Upper lobe of left lung (tissue), 6 donors: ENCODE results near the gene ME3. TPM values are rescaled to one million over a fixed set of nuclear protein-coding genes. Genes with fewer than 3 reads are reported as not detected.
"Not testable (repeated sequence)": the region's sequence is repeated elsewhere in the genome, so short reads cannot be mapped to it uniquely, and the experiment has no call there.

Experiments
- ATAC-seq, 2 donors: fragments of 200-7000 bp; cut with Tn5 transposase; one replicate each; pipeline ENCODE4 v1.9.1; 2022; ENCODE audit warnings: mild to moderate bottlenecking in 2 of 2, moderate library complexity in 2 of 2; ENCODE audit not compliant: low FRiP score in 2 of 2
- DNase-seq, 2 donors: peaks; one replicate each; pipeline ENCODE4 v3.0.0-alpha.2; 2019 to 2020
- H3K27ac ChIP-seq, 4 donors: fragments of 200-600 bp; sonication (generic); one replicate each; pipeline ENCODE4 v1.5.1; 2016 to 2019
- H3K27me3 ChIP-seq, 4 donors: fragments of 200-600 bp; sonication (generic); one replicate each; pipeline ENCODE4 v1.5.1; 2017 to 2019
- H3K36me3 ChIP-seq, 4 donors: fragments of 200-600 bp; sonication (generic); one replicate each; pipeline ENCODE4 v1.5.1; 2016 to 2019
- H3K4me1 ChIP-seq, 4 donors: fragments of 200-600 bp; sonication (generic); one replicate each; pipeline ENCODE4 v1.5.1; 2018 to 2019
- H3K4me3 ChIP-seq, 4 donors: fragments of 200-600 bp; sonication (generic); one replicate each; pipeline ENCODE4 v1.5.1; 2017 to 2019; ENCODE audit warnings: mild to moderate bottlenecking in 2 of 4, moderate library complexity in 1 of 4
- H3K9me3 ChIP-seq, 4 donors: fragments of 200-600 bp; sonication (generic); one replicate each; pipeline ENCODE4 v1.5.1; 2018 to 2019
- EP300 ChIP-seq, 4 donors: sonication (generic); formaldehyde crosslinking; IDR thresholded peaks; one replicate each; pipeline ENCODE4 v1.5.1; 2017; ENCODE audit warnings: antibody characterized with exemption in 4 of 4, control low read depth in 2 of 4
- POLR2A ChIP-seq, 4 donors: fragments of 450-650 bp; IDR thresholded peaks; one replicate each; pipeline ENCODE4 v1.5.1; 2016 to 2017; ENCODE audit warnings: antibody characterized with exemption in 4 of 4, mild to moderate bottlenecking in 2 of 4
- POLR2AphosphoS5 ChIP-seq, 2 donors: sonication (generic); formaldehyde crosslinking; IDR thresholded peaks; one replicate each; pipeline ENCODE4 v1.5.1; 2017; ENCODE audit warnings: antibody characterized with exemption in 2 of 2
- WGBS, 2 donors: methylation state at CpG; one replicate each; pipeline ENCODE4 v1.1.5; 2017 to 2018; 5-methylcytosine and 5-hydroxymethylcytosine counted together
- total RNA-seq, 6 donors: library from RNA; depleted of rRNA in 4 of 6; stranded (reverse); fragments of >200 nt in 4 of 6; gene quantifications; one replicate each; pipeline versions ENCODE4 v1.1.0 to v1.2.1, GENCODE V29; 2016 to 2021
- TF ChIP-seq, protein P1 (sequence below), 6 experiments: fragments of 450-650 bp in 4 of 6; fragments of 200-600 bp in 2 of 6; sonication (generic) in 2 of 6; IDR thresholded peaks; one replicate each; pipeline ENCODE4 v1.5.1; 2016 to 2019; ENCODE audit warnings: antibody characterized with exemption in 6 of 6
- donor health status: DM: no; HTN: no; CAD: no; lungs with moderate emphysema.
- donor health status: DM: no; HTN: yes; CAD: no; lungs with severe emphysema.

Gene ME3
- total RNA-seq, 6 donors from 2014 or later: 19.5 to 56.6 (median 34.7) TPM

DNA sequence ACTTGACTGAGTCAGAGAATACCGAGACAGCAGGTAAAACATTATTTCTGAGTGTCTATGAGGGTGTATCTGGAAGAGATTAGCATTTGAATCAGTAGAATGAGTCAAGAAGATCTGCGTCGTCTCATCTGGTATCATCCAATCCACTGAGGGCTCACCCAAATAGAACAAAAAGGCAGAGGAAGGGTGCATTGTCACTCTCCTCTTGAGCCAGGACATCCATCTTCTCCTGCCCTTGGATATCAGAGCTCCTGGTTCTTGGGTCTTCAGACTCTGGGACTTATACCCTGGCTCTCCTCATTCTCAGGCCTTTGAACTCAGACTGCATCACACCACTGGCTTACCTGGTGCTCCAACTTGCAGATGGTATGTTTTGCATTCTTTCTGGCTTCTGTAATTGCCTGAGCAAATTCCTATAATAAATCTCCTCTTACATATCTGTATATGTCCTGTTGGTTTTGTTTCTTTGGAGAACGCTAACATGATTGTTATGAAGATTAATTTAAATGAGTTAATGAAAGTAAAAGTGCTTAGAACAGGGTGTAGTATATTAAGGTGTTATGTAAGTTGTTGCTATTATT, 49.3 kb downstream of the ME3 start:
- TF ChIP-seq, protein P1, sequence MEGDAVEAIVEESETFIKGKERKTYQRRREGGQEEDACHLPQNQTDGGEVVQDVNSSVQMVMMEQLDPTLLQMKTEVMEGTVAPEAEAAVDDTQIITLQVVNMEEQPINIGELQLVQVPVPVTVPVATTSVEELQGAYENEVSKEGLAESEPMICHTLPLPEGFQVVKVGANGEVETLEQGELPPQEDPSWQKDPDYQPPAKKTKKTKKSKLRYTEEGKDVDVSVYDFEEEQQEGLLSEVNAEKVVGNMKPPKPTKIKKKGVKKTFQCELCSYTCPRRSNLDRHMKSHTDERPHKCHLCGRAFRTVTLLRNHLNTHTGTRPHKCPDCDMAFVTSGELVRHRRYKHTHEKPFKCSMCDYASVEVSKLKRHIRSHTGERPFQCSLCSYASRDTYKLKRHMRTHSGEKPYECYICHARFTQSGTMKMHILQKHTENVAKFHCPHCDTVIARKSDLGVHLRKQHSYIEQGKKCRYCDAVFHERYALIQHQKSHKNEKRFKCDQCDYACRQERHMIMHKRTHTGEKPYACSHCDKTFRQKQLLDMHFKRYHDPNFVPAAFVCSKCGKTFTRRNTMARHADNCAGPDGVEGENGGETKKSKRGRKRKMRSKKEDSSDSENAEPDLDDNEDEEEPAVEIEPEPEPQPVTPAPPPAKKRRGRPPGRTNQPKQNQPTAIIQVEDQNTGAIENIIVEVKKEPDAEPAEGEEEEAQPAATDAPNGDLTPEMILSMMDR (IDR thresholded peaks at IDR 0.05): no peak
- TF ChIP-seq EP300 (IDR thresholded peaks at IDR 0.05): no peak
- no peak for TF ChIP-seq POLR2A (IDR thresholded peaks at IDR 0.05)
- TF ChIP-seq POLR2AphosphoS5 (IDR thresholded peaks at IDR 0.05): no peak
- Histone ChIP-seq H3K9me3 (no peaks in the 10 kb centered on the region), H3K36me3 (no peaks in the 10 kb centered on the region), H3K27ac (no peak overlapping the region), H3K4me3 (no peak overlapping the region), H3K4me1 (peaks cover 0 to 4% (median 0%) of the 10 kb centered on the region in 4 donors), H3K27me3 (no peaks in the 10 kb centered on the region)
- ATAC-seq (no peak), DNase-seq (no peak)
- WGBS, 2 donors: 76 to 90% methylated on average over 4 of the region's 4 CpGs

DNA sequence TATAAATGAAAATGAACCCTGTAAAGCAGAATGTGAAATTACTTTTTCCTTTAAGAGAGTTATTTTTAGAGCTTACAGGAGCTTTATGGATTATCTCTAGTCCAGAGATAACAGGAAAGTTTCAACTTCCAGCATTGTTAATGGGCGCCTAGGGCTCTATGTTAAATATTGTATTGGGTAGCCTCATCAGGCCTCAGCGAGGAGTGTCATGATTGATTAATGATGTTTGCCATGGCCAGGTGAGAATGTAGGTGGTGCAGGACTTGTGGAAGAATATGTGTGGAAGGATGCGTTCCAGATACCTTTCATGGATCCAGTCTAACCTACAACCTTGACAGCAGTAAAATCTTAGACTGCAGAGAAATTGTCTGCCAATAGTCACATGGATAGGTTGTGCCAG, 50.6 kb downstream of the ME3 start:
- H3K4me3 ChIP-seq: no peak overlapping the region
- H3K27me3 ChIP-seq: no peaks in the 10 kb centered on the region
- DNase-seq (no peak), ATAC-seq (no peak)
- H3K27ac ChIP-seq: no peak overlapping the region
- WGBS, 2 donors: 91 to 95% methylated on average over 3 of the region's 3 CpGs
- H3K36me3 ChIP-seq: no peaks in the 10 kb centered on the region
- peaks cover 0 to 4% (median 0%) of the 10 kb centered on the region in 4 donors for H3K4me1 ChIP-seq
- no peak for TF ChIP-seq POLR2AphosphoS5 (IDR thresholded peaks at IDR 0.05)
- no peak for TF ChIP-seq POLR2A (IDR thresholded peaks at IDR 0.05)
- TF ChIP-seq, protein P1 (IDR thresholded peaks at IDR 0.05): no peak
- no peak for TF ChIP-seq EP300 (IDR thresholded peaks at IDR 0.05)
- no peaks in the 10 kb centered on the region for H3K9me3 ChIP-seq

DNA sequence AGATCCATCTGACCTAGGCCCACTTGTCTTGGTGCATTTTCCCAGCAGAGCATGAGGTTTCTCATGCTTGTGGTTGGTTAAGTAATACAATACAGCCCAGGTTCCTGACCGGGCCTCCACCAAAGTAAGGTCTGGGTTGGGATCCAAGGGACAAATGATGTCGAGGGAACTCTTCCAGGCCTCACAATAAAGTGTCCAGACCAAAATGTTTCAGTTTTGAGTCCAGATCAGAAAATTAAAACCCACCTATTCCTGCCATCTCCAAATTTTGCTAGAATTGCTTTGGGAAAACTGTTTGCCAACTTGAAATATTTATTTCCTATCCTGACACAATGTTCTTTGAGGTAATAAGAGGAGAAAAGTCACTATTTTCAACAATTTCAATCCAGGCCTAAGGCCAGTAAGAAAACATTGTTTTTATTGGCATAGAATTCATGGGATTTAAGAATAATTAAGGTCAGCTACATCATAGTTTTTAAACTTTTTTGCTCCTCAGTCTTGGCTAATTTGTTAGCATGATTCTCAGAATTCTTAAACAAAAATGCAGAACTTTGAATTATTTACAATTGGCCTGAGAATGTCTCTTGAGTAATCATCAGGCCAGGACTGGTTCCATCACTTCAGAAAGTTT, 51.4 kb downstream of the ME3 start:
- no peak for DNase-seq

DNA sequence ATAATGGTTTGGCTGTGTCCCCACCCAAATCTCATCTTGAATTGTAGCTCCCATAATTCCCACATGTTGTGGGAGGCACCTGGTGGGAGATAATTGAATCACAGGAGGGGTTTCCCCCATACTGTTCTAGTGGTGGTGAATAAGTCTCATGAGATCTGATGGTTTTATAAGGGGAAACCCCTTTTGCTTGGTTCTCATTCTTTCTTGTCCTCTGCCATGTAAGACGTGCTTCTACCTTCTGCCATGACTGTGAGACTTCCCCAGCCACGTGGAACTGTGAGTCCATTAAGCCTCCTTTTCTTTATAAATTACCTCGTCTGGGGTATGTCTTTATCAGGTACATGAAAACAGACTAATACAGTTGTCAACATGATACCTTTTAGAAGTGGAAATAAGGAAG, 53.0 kb downstream of the ME3 start:
- not testable (repeated sequence) for H3K27me3 ChIP-seq, H3K27ac ChIP-seq, H3K36me3 ChIP-seq, DNase-seq, H3K9me3 ChIP-seq, ATAC-seq, H3K4me3 ChIP-seq, H3K4me1 ChIP-seq
- WGBS, 2 donors: 90 to 93% methylated on average over 3 of the region's 3 CpGs

More for the DNA sequence above, 51.4 kb downstream of the ME3 start:
- 71 to 75% methylated on average over 2 of the region's 2 CpGs for WGBS, 2 donors
- Histone ChIP-seq H3K9me3 (no peaks in the 10 kb centered on the region), H3K4me3 (no peak overlapping the region), H3K4me1 (peaks cover 0 to 4% (median 0%) of the 10 kb centered on the region in 4 donors), H3K27ac (peak overlapping the region in 1 of 4 donors; percentile 45), H3K36me3 (no peaks in the 10 kb centered on the region), H3K27me3 (no peaks in the 10 kb centered on the region)
- ATAC-seq: peak in 1 of 2 donors; percentile 85
- no peak for TF ChIP-seq EP300 (IDR thresholded peaks at IDR 0.05)
- no peak for TF ChIP-seq POLR2A (IDR thresholded peaks at IDR 0.05)
- TF ChIP-seq, protein P1 (IDR thresholded peaks at IDR 0.05): no peak
- no peak for TF ChIP-seq POLR2AphosphoS5 (IDR thresholded peaks at IDR 0.05)

DNA sequence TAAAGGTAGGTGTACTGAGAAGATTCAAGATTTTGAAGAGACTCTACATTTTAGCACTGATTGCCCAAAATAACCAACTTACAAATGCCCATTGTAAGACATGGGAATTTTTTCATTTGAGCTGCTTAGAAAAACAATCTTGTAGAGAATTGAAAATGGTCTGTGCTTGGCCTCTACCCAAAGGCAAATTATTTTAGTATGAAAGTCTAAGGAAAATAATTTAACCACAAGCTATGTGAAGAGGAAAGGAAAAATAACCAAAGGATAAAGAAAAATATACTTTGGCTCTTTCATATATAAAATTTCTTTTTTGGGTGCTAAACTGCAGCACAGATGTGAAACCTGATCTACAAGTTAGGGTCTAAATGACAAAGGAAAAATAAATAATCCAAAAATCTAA, 54.9 kb downstream of the ME3 start:
- Histone ChIP-seq H3K4me1 (peaks cover 0 to 4% (median 0%) of the 10 kb centered on the region in 4 donors), H3K36me3 (no peaks in the 10 kb centered on the region), H3K27ac (no peak overlapping the region), H3K27me3 (no peaks in the 10 kb centered on the region), H3K4me3 (no peak overlapping the region), H3K9me3 (no peaks in the 10 kb centered on the region)
- no peak for TF ChIP-seq POLR2AphosphoS5 (IDR thresholded peaks at IDR 0.05)
- no peak for TF ChIP-seq POLR2A (IDR thresholded peaks at IDR 0.05)
- TF ChIP-seq, protein P1 (IDR thresholded peaks at IDR 0.05): no peak
- no peak for TF ChIP-seq EP300 (IDR thresholded peaks at IDR 0.05)
- ATAC-seq (no peak), DNase-seq (no peak)
